CD4-positive, alpha-beta T cell treated with Interleukin-15 for 4 hours (primary cell): ENCODE measurements around the gene PGBD4.

Experiments
- DNase-seq: peaks from one replicate; pipeline ENCODE4 v3.0.0-alpha.2; 2020; ENCODE audit warnings: low spot score

Gene PGBD4

GRCh38 chr15:34101366-34102174, at the start of gene PGBD4, which contains the start of gene EMC7:
Gene PGBD4, plus strand, starts transcription at chr15:34102083. Its CDS starts 449 bp downstream, at chr15:34102532.
Gene EMC7, minus strand, starts transcription at chr15:34101862. Its CDS starts 23 bp downstream, at chr15:34101839.
- DNase-seq, result peak; percentile 99

GRCh38 chr15:34054081-34054707, 47.7 kb upstream of the PGBD4 start:
- DNase-seq, result no peak

- DNase-seq, result no peak
Observed at GRCh38 chr15:34055868-34056595, 45.9 kb upstream of the PGBD4 start.

GRCh38 chr15:34056911-34057310, 45.0 kb upstream of the PGBD4 start:
- DNase-seq, result no peak

GRCh38 chr15:34059476-34059875, 42.4 kb upstream of the PGBD4 start:
- no peak for DNase-seq

- no peak for DNase-seq
Observed at GRCh38 chr15:34059946-34060345, 41.9 kb upstream of the PGBD4 start.

GRCh38 chr15:34064438-34064837, 37.4 kb upstream of the PGBD4 start:
- no peak for DNase-seq

- DNase-seq, result no peak
Observed at GRCh38 chr15:34065261-34065660, 36.6 kb upstream of the PGBD4 start.

- no peak for DNase-seq
Observed at GRCh38 chr15:34065941-34066340, 35.9 kb upstream of the PGBD4 start.

- DNase-seq, result no peak
Observed at GRCh38 chr15:34070003-34070402, 31.9 kb upstream of the PGBD4 start.

GRCh38 chr15:34076785-34077184, 25.1 kb upstream of the PGBD4 start:
- DNase-seq, result no peak

GRCh38 chr15:34078900-34079299, 23.0 kb upstream of the PGBD4 start:
- DNase-seq, result no peak

- no peak for DNase-seq
Observed at GRCh38 chr15:34079904-34080303, 22.0 kb upstream of the PGBD4 start.

GRCh38 chr15:34084086-34084485, 17.8 kb upstream of the PGBD4 start:
- DNase-seq, result no peak

GRCh38 chr15:34085746-34086145, 16.1 kb upstream of the PGBD4 start:
- no peak for DNase-seq

- no peak for DNase-seq
Observed at GRCh38 chr15:34099914-34100313, 2.0 kb upstream of the PGBD4 start.

- DNase-seq, result no peak
Observed at GRCh38 chr15:34102175-34102925, 467 bp downstream of the PGBD4 start.

GRCh38 chr15:34106423-34106822, 4.5 kb downstream of the PGBD4 start:
- no peak for DNase-seq

- no peak for DNase-seq
Observed at GRCh38 chr15:34107315-34107714, 5.4 kb downstream of the PGBD4 start.

GRCh38 chr15:34109797-34110663, 8.1 kb downstream of the PGBD4 start:
- no peak for DNase-seq

- no peak for DNase-seq
Observed at GRCh38 chr15:34111488-34111887, 9.6 kb downstream of the PGBD4 start.
